ENCODE data around the gene PCID2. TPM values are rescaled to one million over a fixed set of nuclear protein-coding genes. Genes with fewer than 3 reads are reported as not detected.

Gene PCID2
- total and polyA plus RNA-seq, 2 of the 13 experiments (the other 11 are each of a cell fraction or from before 2014, with no cell fraction given): 65.0 to 111 TPM

GRCh38 chr13:113164492-113164891 is 44.0 kb downstream of the PCID2 start:
- Histone ChIP-seq H3K27me3 (ENCODE audit: control insufficient read depth in 1 of 2, insufficient read depth in 2 of 2, low read length in 2 of 2) (no peaks in the 10 kb centered on the region), H2AFZ (ENCODE audit: low read length) (no peak overlapping the region), H3K36me3 (replicated peaks in 1 of 2; ENCODE audit: control insufficient read depth in 1 of 2, insufficient read depth in 2 of 2, low read length in 2 of 2) (no peaks in the 10 kb centered on the region; a peak in 1 of 5 replicates), H4K20me1 (ENCODE audit: insufficient read depth, low read length) (no peaks in the 10 kb centered on the region), H3K4me1 (ENCODE audit: insufficient read depth, low read length) (peaks cover 19% of the 10 kb centered on the region), H3K4me2 (ENCODE audit: low read depth, low read length) (no peak overlapping the region), H3K79me2 (ENCODE audit: insufficient read depth, low read length) (no peaks in the 10 kb centered on the region), H3K9ac (ENCODE audit: insufficient read depth, low read depth, low read length) (no peak overlapping the region), H3K4me3 (replicated peaks in 1 of 3; ENCODE audit: insufficient read depth in 1 of 3, low read depth in 2 of 3, low read length in 3 of 3) (no peak overlapping the region), H3K9me3 (ENCODE audit: low read length) (no peaks in the 10 kb centered on the region), H3K27ac (ENCODE audit: extremely low read length, insufficient read depth, low read length) (no peak overlapping the region)
- ChIA-PET POLR2A (no interaction called here), CTCF (ENCODE audit: low intra/inter-chr PET ratio, low total read pairs) (no interaction called here)
- TF ChIP-seq ZNF766 (CRISPR knock-in tag; IDR thresholded peaks at IDR 0.05; ENCODE audit: borderline replicate concordance): no peak
- TF ChIP-seq GZF1 (CRISPR knock-in tag; IDR thresholded peaks at IDR 0.05): no peak
- no peak for TF ChIP-seq ZNF781 (CRISPR knock-in tag; IDR thresholded peaks at IDR 0.05; ENCODE audit: borderline replicate concordance, not compliant biosample characterization)
- TF ChIP-seq PLSCR1 (CRISPR knock-in tag; IDR thresholded peaks at IDR 0.05; ENCODE audit: borderline replicate concordance): no peak
- no peak for TF ChIP-seq MYPOP (CRISPR knock-in tag; IDR thresholded peaks at IDR 0.05)
- no peak for TF ChIP-seq ZNF589 (CRISPR knock-in tag; conservative IDR thresholded peaks at IDR 0.05)
- TF ChIP-seq FOXC1 (CRISPR knock-in tag; IDR thresholded peaks at IDR 0.05; ENCODE audit: borderline replicate concordance): no peak
- TF ChIP-seq, protein P1, sequence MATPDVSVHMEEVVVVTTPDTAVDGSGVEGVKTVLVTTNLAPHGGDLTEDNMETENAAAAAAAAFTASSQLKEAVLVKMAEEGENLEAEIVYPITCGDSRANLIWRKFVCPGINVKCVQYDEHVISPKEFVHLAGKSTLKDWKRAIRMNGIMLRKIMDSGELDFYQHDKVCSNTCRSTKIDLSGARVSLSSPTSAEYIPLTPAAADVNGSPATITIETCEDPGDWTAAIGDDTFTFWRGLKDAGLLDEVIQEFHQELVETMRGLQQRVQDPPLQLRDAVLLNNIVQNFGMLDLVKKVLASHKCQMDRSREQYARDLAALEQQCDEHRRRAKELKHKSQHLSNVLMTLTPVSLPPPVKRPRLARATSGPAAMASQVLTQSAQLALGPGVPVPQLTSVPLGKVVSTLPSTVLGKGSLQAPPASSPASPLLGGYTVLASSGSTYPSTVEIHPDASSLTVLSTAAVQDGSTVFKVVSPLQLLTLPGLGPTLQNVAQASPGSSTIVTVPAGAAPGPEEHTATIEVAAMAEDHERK (CRISPR knock-in tag; IDR thresholded peaks at IDR 0.05; ENCODE audit: low read depth): no peak
- no peak for TF ChIP-seq ZNF564 (CRISPR knock-in tag; IDR thresholded peaks at IDR 0.05)
- TF ChIP-seq ZNF672 (CRISPR knock-in tag; IDR thresholded peaks at IDR 0.05): no peak
- TF ChIP-seq, protein P2, sequence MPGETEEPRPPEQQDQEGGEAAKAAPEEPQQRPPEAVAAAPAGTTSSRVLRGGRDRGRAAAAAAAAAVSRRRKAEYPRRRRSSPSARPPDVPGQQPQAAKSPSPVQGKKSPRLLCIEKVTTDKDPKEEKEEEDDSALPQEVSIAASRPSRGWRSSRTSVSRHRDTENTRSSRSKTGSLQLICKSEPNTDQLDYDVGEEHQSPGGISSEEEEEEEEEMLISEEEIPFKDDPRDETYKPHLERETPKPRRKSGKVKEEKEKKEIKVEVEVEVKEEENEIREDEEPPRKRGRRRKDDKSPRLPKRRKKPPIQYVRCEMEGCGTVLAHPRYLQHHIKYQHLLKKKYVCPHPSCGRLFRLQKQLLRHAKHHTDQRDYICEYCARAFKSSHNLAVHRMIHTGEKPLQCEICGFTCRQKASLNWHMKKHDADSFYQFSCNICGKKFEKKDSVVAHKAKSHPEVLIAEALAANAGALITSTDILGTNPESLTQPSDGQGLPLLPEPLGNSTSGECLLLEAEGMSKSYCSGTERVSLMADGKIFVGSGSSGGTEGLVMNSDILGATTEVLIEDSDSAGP (CRISPR knock-in tag; IDR thresholded peaks at IDR 0.05; ENCODE audit: borderline replicate concordance): no peak
- TF ChIP-seq, protein P3, sequence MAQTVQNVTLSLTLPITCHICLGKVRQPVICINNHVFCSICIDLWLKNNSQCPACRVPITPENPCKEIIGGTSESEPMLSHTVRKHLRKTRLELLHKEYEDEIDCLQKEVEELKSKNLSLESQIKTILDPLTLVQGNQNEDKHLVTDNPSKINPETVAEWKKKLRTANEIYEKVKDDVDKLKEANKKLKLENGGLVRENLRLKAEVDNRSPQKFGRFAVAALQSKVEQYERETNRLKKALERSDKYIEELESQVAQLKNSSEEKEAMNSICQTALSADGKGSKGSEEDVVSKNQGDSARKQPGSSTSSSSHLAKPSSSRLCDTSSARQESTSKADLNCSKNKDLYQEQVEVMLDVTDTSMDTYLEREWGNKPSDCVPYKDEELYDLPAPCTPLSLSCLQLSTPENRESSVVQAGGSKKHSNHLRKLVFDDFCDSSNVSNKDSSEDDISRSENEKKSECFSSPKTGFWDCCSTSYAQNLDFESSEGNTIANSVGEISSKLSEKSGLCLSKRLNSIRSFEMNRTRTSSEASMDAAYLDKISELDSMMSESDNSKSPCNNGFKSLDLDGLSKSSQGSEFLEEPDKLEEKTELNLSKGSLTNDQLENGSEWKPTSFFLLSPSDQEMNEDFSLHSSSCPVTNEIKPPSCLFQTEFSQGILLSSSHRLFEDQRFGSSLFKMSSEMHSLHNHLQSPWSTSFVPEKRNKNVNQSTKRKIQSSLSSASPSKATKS (CRISPR knock-in tag; IDR thresholded peaks at IDR 0.05): no peak
- no peak for TF ChIP-seq GATA4 (IDR thresholded peaks at IDR 0.05; ENCODE audit: borderline replicate concordance, low read depth)
- TF ChIP-seq, protein P4, sequence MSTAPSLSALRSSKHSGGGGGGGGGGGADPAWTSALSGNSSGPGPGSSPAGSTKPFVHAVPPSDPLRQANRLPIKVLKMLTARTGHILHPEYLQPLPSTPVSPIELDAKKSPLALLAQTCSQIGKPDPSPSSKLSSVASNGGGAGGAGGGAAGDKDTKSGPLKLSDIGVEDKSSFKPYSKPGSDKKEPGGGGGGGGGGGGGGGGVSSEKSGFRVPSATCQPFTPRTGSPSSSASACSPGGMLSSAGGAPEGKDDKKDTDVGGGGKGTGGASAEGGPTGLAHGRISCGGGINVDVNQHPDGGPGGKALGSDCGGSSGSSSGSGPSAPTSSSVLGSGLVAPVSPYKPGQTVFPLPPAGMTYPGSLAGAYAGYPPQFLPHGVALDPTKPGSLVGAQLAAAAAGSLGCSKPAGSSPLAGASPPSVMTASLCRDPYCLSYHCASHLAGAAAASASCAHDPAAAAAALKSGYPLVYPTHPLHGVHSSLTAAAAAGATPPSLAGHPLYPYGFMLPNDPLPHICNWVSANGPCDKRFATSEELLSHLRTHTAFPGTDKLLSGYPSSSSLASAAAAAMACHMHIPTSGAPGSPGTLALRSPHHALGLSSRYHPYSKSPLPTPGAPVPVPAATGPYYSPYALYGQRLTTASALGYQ (CRISPR knock-in tag; IDR thresholded peaks at IDR 0.05): no peak
- DNase-seq (ENCODE audit: low spot score) (no peak), FAIRE-seq (no peak), ATAC-seq (no peak)
- intact Hi-C loops (cut with micrococcal nuclease; ENCODE audit: unreplicated experiment): no loop called here
- WGBS (ENCODE audit: low lambda C conversion rate): 93% methylated on average over 12 of the region's 12 CpGs
- no TSS peak for BruUV-seq (replicated peaks)
- in situ Hi-C loops (cut with HindIII; ENCODE audit: extremely low pct_ligation_motif_present, low pct_unique_long_range_greater_than_20kb): no loop called here

Data from HepG2 (cell line).